ENCODE measurements around the gene OTOL1. TPM values are rescaled to one million over a fixed set of nuclear protein-coding genes. Genes with fewer than 3 reads are reported as not detected.

Gene OTOL1
- total RNA-seq, result not detected in 2 replicates

GRCh38 chr3:161496508-161496907 lies at the start of gene OTOL1:
Gene OTOL1, plus strand, starts transcription at chr3:161496808. Its CDS starts 0 bp downstream, at chr3:161496808.

Other genes starting within 250 kb of the OTOL1 start
- gene SPTSSB, start 125.3 kb upstream of the OTOL1 start, total RNA-seq, result not detected in 2 replicates

All from epithelial cell of alveolus of lung (primary cell).